HepG2 (cell line): ENCODE measurements around the gene SCAF4.

ENCODE experiments used
- MLLT10 ChIP-seq: sonication (generic); formaldehyde crosslinking; IDR thresholded peaks from 2 replicates; pipeline ENCODE4 v1.4.0; 2020; ENCODE audit warnings: missing genetic modification reagents
- POLR2A ChIP-seq, 2 experiments: IDR thresholded peaks; 2 replicates each; pipeline ENCODE4 v1.6.1; 2011; ENCODE audit warnings: low read depth in 2 of 2, low read length in 2 of 2, mild to moderate bottlenecking in 1 of 2, moderate library complexity in 1 of 2; ENCODE audit not compliant: insufficient read depth in 1 of 2
- ZNF24 ChIP-seq: fragments of 450-650 bp; IDR thresholded peaks from 2 replicates; pipeline ENCODE4 v1.6.1; 2017; ENCODE audit warnings: antibody characterized with exemption, mild to moderate bottlenecking
- TF ChIP-seq, protein P1 (sequence below): sonication (generic); formaldehyde crosslinking; IDR thresholded peaks from 2 replicates; pipeline ENCODE4 v1.4.0; 2020; ENCODE audit warnings: mild to moderate bottlenecking, missing genetic modification reagents

DNA sequence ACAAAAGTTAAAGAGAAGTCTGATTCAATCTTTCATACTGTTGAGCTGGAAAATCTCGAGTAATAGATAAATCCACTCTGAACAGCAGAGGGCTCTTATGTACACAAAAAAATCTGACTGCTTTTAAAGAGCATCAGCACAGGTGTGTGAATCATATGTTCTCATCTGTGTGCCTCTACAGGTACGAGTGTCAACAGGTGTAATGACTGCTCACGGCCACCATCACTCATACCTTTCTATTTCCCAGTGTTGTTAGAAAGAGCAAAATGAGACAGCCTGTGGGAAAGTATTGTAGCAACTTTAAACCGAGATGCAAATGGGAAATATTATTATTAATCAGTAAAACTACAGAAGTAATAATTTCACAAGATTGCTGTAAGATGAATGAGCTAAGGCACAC, 49.0 kb upstream of the SCAF4 start:
- TF ChIP-seq MLLT10 (no peak), ZNF24 (no peak), POLR2A (IDR thresholded peaks at IDR 0.05; ENCODE audit: insufficient read depth in 1 of 2, low read depth in 2 of 2, low read length in 2 of 2) (no peak)
- TF ChIP-seq, protein P1, sequence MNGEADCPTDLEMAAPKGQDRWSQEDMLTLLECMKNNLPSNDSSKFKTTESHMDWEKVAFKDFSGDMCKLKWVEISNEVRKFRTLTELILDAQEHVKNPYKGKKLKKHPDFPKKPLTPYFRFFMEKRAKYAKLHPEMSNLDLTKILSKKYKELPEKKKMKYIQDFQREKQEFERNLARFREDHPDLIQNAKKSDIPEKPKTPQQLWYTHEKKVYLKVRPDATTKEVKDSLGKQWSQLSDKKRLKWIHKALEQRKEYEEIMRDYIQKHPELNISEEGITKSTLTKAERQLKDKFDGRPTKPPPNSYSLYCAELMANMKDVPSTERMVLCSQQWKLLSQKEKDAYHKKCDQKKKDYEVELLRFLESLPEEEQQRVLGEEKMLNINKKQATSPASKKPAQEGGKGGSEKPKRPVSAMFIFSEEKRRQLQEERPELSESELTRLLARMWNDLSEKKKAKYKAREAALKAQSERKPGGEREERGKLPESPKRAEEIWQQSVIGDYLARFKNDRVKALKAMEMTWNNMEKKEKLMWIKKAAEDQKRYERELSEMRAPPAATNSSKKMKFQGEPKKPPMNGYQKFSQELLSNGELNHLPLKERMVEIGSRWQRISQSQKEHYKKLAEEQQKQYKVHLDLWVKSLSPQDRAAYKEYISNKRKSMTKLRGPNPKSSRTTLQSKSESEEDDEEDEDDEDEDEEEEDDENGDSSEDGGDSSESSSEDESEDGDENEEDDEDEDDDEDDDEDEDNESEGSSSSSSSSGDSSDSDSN: no peak
